ENCODE measurements around the gene MALRD1. TPM values are rescaled to one million over a fixed set of nuclear protein-coding genes. Genes with fewer than 3 reads are reported as not detected.

Gene MALRD1
- total RNA-seq, 4 donors from 2014 or later = 1.0 to 4.1 (median 2.6) TPM; not detected in 1

GRCh38 chr10:19767876-19768275, 719.3 kb downstream of the MALRD1 start:
- TF ChIP-seq, protein P1, sequence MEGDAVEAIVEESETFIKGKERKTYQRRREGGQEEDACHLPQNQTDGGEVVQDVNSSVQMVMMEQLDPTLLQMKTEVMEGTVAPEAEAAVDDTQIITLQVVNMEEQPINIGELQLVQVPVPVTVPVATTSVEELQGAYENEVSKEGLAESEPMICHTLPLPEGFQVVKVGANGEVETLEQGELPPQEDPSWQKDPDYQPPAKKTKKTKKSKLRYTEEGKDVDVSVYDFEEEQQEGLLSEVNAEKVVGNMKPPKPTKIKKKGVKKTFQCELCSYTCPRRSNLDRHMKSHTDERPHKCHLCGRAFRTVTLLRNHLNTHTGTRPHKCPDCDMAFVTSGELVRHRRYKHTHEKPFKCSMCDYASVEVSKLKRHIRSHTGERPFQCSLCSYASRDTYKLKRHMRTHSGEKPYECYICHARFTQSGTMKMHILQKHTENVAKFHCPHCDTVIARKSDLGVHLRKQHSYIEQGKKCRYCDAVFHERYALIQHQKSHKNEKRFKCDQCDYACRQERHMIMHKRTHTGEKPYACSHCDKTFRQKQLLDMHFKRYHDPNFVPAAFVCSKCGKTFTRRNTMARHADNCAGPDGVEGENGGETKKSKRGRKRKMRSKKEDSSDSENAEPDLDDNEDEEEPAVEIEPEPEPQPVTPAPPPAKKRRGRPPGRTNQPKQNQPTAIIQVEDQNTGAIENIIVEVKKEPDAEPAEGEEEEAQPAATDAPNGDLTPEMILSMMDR (IDR thresholded peaks at IDR 0.05; ENCODE audit: low read depth) = no peak

GRCh38 chr10:19772972-19773371, 724.4 kb downstream of the MALRD1 start:
- TF ChIP-seq, protein P1 (IDR thresholded peaks at IDR 0.05; ENCODE audit: low read depth) = no peak

GRCh38 chr10:19775296-19775695, 726.7 kb downstream of the MALRD1 start:
- TF ChIP-seq, protein P1 (IDR thresholded peaks at IDR 0.05; ENCODE audit: low read depth) = no peak

DNA sequence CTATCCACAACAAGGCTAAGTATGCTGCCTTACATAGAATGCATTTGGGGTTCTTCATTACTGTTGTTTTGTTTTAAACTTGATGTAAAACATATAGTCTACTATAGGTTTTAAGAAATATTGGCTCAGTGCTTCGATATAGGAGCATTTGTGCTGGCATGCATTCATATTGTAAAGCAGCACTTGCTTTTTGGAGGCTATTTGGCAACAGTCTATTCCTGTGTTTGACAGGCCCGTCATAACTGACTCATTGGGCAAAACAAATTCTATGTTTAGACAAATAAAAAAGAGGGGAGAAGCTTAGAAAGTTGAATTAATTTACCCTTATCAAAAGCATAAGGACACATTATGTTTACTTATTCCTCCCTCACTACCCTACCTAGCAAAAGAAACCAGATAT, 729.2 kb downstream of the MALRD1 start:
- TF ChIP-seq, protein P1 (IDR thresholded peaks at IDR 0.05; ENCODE audit: low read depth) = no peak

DNA sequence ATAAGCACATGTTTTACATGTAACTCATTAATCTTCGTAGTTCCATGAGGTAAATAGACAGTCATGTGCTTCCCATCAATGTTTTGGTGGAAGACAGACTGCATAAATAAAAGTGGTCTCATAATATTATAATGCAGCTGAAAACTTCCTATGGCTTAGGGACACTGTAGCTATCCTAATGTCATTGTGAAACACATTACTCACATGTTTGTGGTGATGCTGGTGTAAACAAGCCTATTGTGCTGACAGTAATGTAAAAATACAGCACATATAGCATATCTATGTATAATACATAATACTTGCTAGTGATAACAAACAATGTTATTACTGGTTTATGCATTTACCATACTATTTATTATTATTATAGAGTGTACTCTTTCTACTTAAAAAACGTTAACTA, 730.4 kb downstream of the MALRD1 start:
- TF ChIP-seq, protein P1 (IDR thresholded peaks at IDR 0.05; ENCODE audit: low read depth) = no peak

GRCh38 chr10:19782430-19783089, 734.0 kb downstream of the MALRD1 start:
- TF ChIP-seq, protein P1 (IDR thresholded peaks at IDR 0.05; ENCODE audit: low read depth) = no peak

- TF ChIP-seq, protein P1 (IDR thresholded peaks at IDR 0.05; ENCODE audit: low read depth) = no peak
These were observed 735.1 kb downstream of the MALRD1 start for GRCh38 chr10:19783721-19784120.

Small RNA genes within 50 kb of the gene (small RNA-seq; reads per million reads assigned to genes)
- gene AL354695.1 (not detected), gene HMGN1P20 (not detected), gene RF00012 (not detected), gene RNA5SP303 (64.3 reads per million, percentile 97 among the genes with 10 or more reads in this experiment)
